OCI-LY7 (cell line): ENCODE data around the gene ANP32A. TPM values are rescaled to one million over a fixed set of nuclear protein-coding genes. Genes with fewer than 3 reads are reported as not detected.

Source experiments
- BruUV-seq: library from RNA; stranded (reverse); fragments of 400-500 nt; replicated peaks from 2 replicates; lab custom pipeline; 2021; lab: Mats Ljungman, UMichigan
- CTCF ChIA-PET: fragments of 300-600 bp; sonication (Branson Sonifier 250); formaldehyde crosslinking; loops from one replicate; lab custom pipeline; 2022; ENCODE audit warnings: antibody characterized with exemption; ENCODE audit not compliant: unreplicated experiment; lab: Charles Lee
- POLR2A ChIA-PET: fragments of 300-600 bp; sonication (Branson Sonifier 250); formaldehyde crosslinking; loops from one replicate; lab custom pipeline; 2022; ENCODE audit warnings: antibody characterized with exemption; lab: Charles Lee
- DNase-seq: peaks from one replicate; pipeline ENCODE4 v3.0.0-alpha.2; 2015; ENCODE audit warnings: low spot score
- H2AFZ ChIP-seq: fragments of 200-600 bp; sonication (generic), shearing (Covaris generic); 2 replicates; pipeline ENCODE4 v1.6.1; 2014; ENCODE audit warnings: mild to moderate bottlenecking, antibody characterized with exemption, low read length, moderate library complexity
- H3K27ac ChIP-seq: fragments of 200-600 bp; sonication (generic); 2 replicates; pipeline ENCODE4 v1.5.1; 2014; ENCODE audit warnings: mixed run types, low read depth, mild to moderate bottlenecking, moderate library complexity, low read length, inconsistent platforms; ENCODE audit not compliant: poor library complexity, severe bottlenecking
- H3K36me3 ChIP-seq: fragments of 200-600 bp; sonication (generic); 2 replicates; pipeline ENCODE4 v1.6.1; 2014; ENCODE audit warnings: mild to moderate bottlenecking, antibody characterized with exemption, low read length, moderate library complexity, mixed read lengths; ENCODE audit not compliant: insufficient read depth
- H3K4me1 ChIP-seq: fragments of 200-600 bp; sonication (generic); 2 replicates; pipeline ENCODE4 v1.5.1; 2014; ENCODE audit warnings: mild to moderate bottlenecking, low read length; ENCODE audit not compliant: insufficient read depth, poor library complexity, severe bottlenecking
- H3K4me2 ChIP-seq: fragments of 200-600 bp; sonication (generic); 2 replicates; pipeline ENCODE4 v1.6.1; 2014; ENCODE audit warnings: mild to moderate bottlenecking, low read length
- H3K4me3 ChIP-seq: fragments of 200-600 bp; sonication (generic); 2 replicates; pipeline ENCODE4 v1.5.1; 2014; ENCODE audit warnings: mild to moderate bottlenecking, low read depth, low read length; ENCODE audit not compliant: poor library complexity, severe bottlenecking
- H3K79me2 ChIP-seq: fragments of 200-600 bp; sonication (generic); 2 replicates; pipeline ENCODE4 v1.6.1; 2016; ENCODE audit warnings: low read depth, mild to moderate bottlenecking, low read length, moderate library complexity, mixed read lengths; ENCODE audit not compliant: insufficient read depth
- H3K9me2 ChIP-seq: fragments of 200-600 bp; sonication (generic); 2 replicates; pipeline ENCODE4 v1.6.1; 2016; ENCODE audit warnings: mild to moderate bottlenecking, low read length, mixed read lengths; ENCODE audit not compliant: insufficient read depth
- H3K9me3 ChIP-seq: fragments of 200-600 bp; sonication (generic); 2 replicates; pipeline ENCODE4 v1.6.1; 2014; ENCODE audit warnings: mild to moderate bottlenecking, mixed run types, low read length, mixed read lengths
- H4K20me1 ChIP-seq: fragments of 200-600 bp; sonication (generic); 2 replicates; pipeline ENCODE4 v1.6.1; 2014; ENCODE audit warnings: mild to moderate bottlenecking, antibody characterized with exemption, low read length, moderate library complexity, mixed read lengths; ENCODE audit not compliant: insufficient read depth
- CTCF ChIP-seq: fragments of 200-600 bp; sonication (generic); conservative IDR thresholded peaks from 2 replicates; pipeline ENCODE4 v1.5.1; 2014; ENCODE audit warnings: mild to moderate bottlenecking, antibody characterized with exemption, low read length, moderate library complexity, mixed read lengths
- EZH2phosphoT487 ChIP-seq: fragments of 200-600 bp; sonication (generic); IDR thresholded peaks from 2 replicates; pipeline ENCODE4 v1.6.1; 2018; ENCODE audit warnings: low read depth, borderline replicate concordance, mild to moderate bottlenecking, mixed run types, antibody characterized with exemption, low read length, moderate library complexity, mixed read lengths
- intact Hi-C: fragments of 100-400 bp; cut with micrococcal nuclease; formaldehyde crosslinking; loops from one replicate; pipeline ENCODE4 v1.10.0; 2022; ENCODE audit not compliant: unreplicated experiment
- total RNA-seq, 2 experiments: library from RNA; depleted of rRNA in 1 of 2; stranded (reverse); fragments of >200 nt in 1 of 2; shearing (Covaris generic) in 1 of 2; gene quantifications; 2 replicates each; pipeline ENCODE4 v1.2.3, GENCODE V29; 2014 to 2022

Gene ANP32A
- total RNA-seq, 2 experiments from 2014 or later, result 232 to 580 TPM

GRCh38 chr15:68749365-68749764, 71.3 kb downstream of the ANP32A start:
- no peak overlapping the region for H2AFZ ChIP-seq
- TF ChIP-seq CTCF (no peak), EZH2phosphoT487 (no peak)
- H3K4me2 ChIP-seq, result no peak overlapping the region
- H3K9me3 ChIP-seq, result no peaks in the 10 kb centered on the region
- ChIA-PET POLR2A (no interaction called here), CTCF (interaction anchor here (0.5 kb wide), 1 partner anchor 76 kb away, joined by 3 read pairs; no protein-coding TSS in a partner anchor)
- no peak overlapping the region for H3K27ac ChIP-seq
- no TSS peak for BruUV-seq
- no peaks in the 10 kb centered on the region for H3K9me2 ChIP-seq
- no peak for DNase-seq
- no peaks in the 10 kb centered on the region for H3K79me2 ChIP-seq
- H4K20me1 ChIP-seq, result no peaks in the 10 kb centered on the region
- intact Hi-C loops, result no loop called here
- H3K36me3 ChIP-seq, result no peaks in the 10 kb centered on the region
- no peak overlapping the region for H3K4me3 ChIP-seq
- no peaks in the 10 kb centered on the region for H3K4me1 ChIP-seq

GRCh38 chr15:68743256-68743655, 77.4 kb downstream of the ANP32A start:
- ChIA-PET POLR2A (interaction anchor here (0.6 kb wide), 1 partner anchor 10 kb away, joined by 4 read pairs; no protein-coding TSS in a partner anchor), CTCF (no interaction called here)
- H3K4me1 ChIP-seq, result no peaks in the 10 kb centered on the region
- H3K27ac ChIP-seq, result no peak overlapping the region
- BruUV-seq, result no TSS peak
- intact Hi-C loops, result no loop called here
- no peaks in the 10 kb centered on the region for H4K20me1 ChIP-seq
- no peaks in the 10 kb centered on the region for H3K9me2 ChIP-seq
- H3K4me2 ChIP-seq, result no peak overlapping the region
- H3K36me3 ChIP-seq, result no peaks in the 10 kb centered on the region
- H3K9me3 ChIP-seq, result no peaks in the 10 kb centered on the region
- no peaks in the 10 kb centered on the region for H3K79me2 ChIP-seq
- H2AFZ ChIP-seq, result no peak overlapping the region
- H3K4me3 ChIP-seq, result no peak overlapping the region
- TF ChIP-seq EZH2phosphoT487 (no peak), CTCF (no peak)
- no peak for DNase-seq

- ChIA-PET POLR2A (no interaction called here), CTCF (no interaction called here)
- Histone ChIP-seq H4K20me1 (no peaks in the 10 kb centered on the region), H3K9me3 (no peaks in the 10 kb centered on the region), H3K4me1 (peaks cover 6% of the 10 kb centered on the region), H3K79me2 (no peaks in the 10 kb centered on the region), H3K4me2 (no peak overlapping the region), H3K36me3 (no peaks in the 10 kb centered on the region), H3K27ac (no peak overlapping the region), H3K4me3 (no peak overlapping the region), H3K9me2 (no peaks in the 10 kb centered on the region), H2AFZ (no peak overlapping the region)
- intact Hi-C loops, result no loop called here
- BruUV-seq, result no TSS peak
- no peak for DNase-seq
- TF ChIP-seq CTCF, result no peak
- TF ChIP-seq EZH2phosphoT487, result no peak
These were observed 81.2 kb downstream of the ANP32A start for GRCh38 chr15:68739390-68740080.
